ENCODE measurements around the gene NT5DC4.
A peak's percentile ranks its signal among the peaks of the same experiment; 100 is the strongest.

NT5DC4 gene

DNA sequence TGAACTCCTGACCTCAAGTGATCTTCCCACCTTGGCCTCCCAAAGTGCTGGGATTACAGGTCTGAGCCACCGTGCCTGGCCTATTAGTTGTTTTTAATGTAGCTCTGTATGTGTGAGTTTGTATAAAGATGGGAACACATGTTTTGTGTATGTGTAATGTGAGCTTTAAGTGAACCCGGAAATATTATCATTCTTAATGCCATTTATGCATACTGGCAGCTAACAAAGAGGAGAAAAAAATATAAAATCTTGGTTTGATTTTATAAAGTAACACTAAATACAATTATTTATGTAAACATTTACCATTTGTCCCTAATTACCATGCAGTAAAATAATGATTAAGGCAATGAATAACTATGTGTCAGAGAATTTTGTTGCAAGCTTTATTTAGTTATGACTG, 52.7 kb downstream of the NT5DC4 start:
- DNase-seq (ENCODE audit: low read depth) = no peak
- H3K4me3 ChIP-seq (ENCODE audit: low read depth, low read length) = no peak overlapping the region
- TF ChIP-seq CTCF (IDR thresholded peaks at IDR 0.05; ENCODE audit: control insufficient read depth, extremely low read depth, insufficient read depth) = no peak

GRCh38 chr2:112774536-112775285, 53.9 kb downstream of the NT5DC4 start:
- DNase-seq (ENCODE audit: low read depth) = no peak
- TF ChIP-seq CTCF (IDR thresholded peaks at IDR 0.05; ENCODE audit: control insufficient read depth, extremely low read depth, insufficient read depth) = no peak
- no peak overlapping the region for H3K4me3 ChIP-seq (ENCODE audit: low read depth, low read length)

GRCh38 chr2:112776113-112776512, 55.3 kb downstream of the NT5DC4 start:
- no peak for TF ChIP-seq CTCF (IDR thresholded peaks at IDR 0.05; ENCODE audit: control insufficient read depth, extremely low read depth, insufficient read depth)
- no peak for DNase-seq (ENCODE audit: low read depth)
- no peak overlapping the region for H3K4me3 ChIP-seq (ENCODE audit: low read depth, low read length)

- no peak for TF ChIP-seq CTCF (IDR thresholded peaks at IDR 0.05; ENCODE audit: control insufficient read depth, extremely low read depth, insufficient read depth)
- H3K4me3 ChIP-seq (ENCODE audit: low read depth, low read length) = no peak overlapping the region
- no peak for DNase-seq (ENCODE audit: low read depth)
Measured at GRCh38 chr2:112777036-112777435, 56.2 kb downstream of the NT5DC4 start.

DNA sequence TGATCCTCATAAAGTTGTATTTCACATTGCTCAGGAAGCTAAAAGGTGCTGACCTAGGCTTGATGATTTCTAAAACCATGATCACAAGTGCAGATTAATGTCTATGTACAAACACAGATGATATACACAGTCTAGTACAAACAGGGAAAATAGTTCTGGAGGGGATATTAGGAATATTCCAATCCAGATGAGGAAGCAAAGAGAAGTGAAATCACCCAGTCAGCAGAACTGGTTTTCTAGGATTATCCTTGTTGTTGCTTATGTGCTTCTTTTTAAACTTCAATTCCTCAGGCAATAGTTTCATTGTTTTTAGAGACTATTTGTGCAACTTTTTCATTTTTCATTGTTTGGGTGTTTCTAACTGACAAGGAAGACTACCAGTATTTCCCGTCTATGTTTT, 58.8 kb downstream of the NT5DC4 start:
- TF ChIP-seq CTCF (IDR thresholded peaks at IDR 0.05; ENCODE audit: control insufficient read depth, extremely low read depth, insufficient read depth) = no peak
- peak; percentile 41 for DNase-seq (ENCODE audit: low read depth)

DNA sequence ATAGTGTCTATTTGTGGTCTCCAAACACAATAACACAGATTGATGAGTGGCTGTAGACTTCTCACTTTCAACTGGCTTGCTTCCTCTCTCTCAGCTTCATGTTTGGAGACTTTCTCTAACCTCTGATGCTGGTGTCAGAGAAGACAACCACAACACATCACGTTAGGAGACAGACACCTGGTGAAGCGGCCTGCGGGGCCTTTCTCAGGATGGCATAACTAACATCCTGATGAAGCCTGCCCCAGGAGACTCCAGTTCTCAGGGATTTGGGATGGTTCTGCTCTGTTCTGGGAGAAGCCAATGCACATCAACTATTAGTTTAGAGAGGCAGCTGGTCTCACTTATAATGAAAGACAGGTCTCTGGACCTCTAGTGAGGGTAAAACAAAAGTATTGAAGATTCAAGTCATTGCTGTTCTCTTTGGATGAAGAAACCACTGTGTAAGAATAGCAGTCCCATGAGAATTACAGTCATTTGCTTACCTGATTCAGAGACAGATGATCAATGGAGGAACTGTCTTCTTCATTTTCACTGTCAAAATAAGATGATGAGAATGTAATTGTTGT, 61.5 kb downstream of the NT5DC4 start:
- no peak overlapping the region for H3K4me3 ChIP-seq (ENCODE audit: low read depth, low read length)
- no peak for TF ChIP-seq CTCF (IDR thresholded peaks at IDR 0.05; ENCODE audit: control insufficient read depth, extremely low read depth, insufficient read depth)
- no peak for DNase-seq (ENCODE audit: low read depth)

More for the DNA sequence above, 58.8 kb downstream of the NT5DC4 start:
- H3K4me3 ChIP-seq (ENCODE audit: low read depth, low read length) = no peak overlapping the region
